ENCODE measurements around the gene ITGA1.

ITGA1 gene

GRCh38 chr5:52893105-52893504 lies 105.4 kb downstream of the ITGA1 start:
- Histone ChIP-seq H3K4me1 (ENCODE audit: low read length) (no peaks in the 10 kb centered on the region), H3K27me3 (replicated peaks; ENCODE audit: insufficient read depth, low read length) (no peaks in the 10 kb centered on the region), H3K27ac (ENCODE audit: low read length) (no peak overlapping the region), H3K9me3 (replicated peaks; ENCODE audit: insufficient read depth, low read length) (no peaks in the 10 kb centered on the region), H3K9ac (ENCODE audit: low read length) (no peak overlapping the region), H3F3A (ENCODE audit: insufficient read depth, low read length) (no peaks in the 10 kb centered on the region), H3K4me2 (ENCODE audit: low read depth, low read length) (no peak overlapping the region), H3K79me2 (ENCODE audit: low read length) (no peaks in the 10 kb centered on the region), H2AFZ (ENCODE audit: low read length) (no peak overlapping the region), H4K20me1 (ENCODE audit: insufficient read depth, low read length) (no peaks in the 10 kb centered on the region), H3K36me3 (replicated peaks; ENCODE audit: insufficient read depth, low read length) (no peaks in the 10 kb centered on the region), H3K4me3 (ENCODE audit: low read length) (no peak overlapping the region), H3K9me2 (replicated peaks; ENCODE audit: insufficient read depth, low read length) (no peaks in the 10 kb centered on the region)
- TF ChIP-seq EZH2 (optimal IDR thresholded peaks at IDR 0.05; ENCODE audit: low read depth, low read length) (no peak), EZH2phosphoT487 (IDR thresholded peaks at IDR 0.05; ENCODE audit: low read length) (no peak), CTCF (IDR thresholded peaks at IDR 0.05; ENCODE audit: low read length) (no peak)
- DNase-seq: no peak

GRCh38 chr5:52893863-52894262 lies 106.1 kb downstream of the ITGA1 start:
- Histone ChIP-seq H3K4me1 (ENCODE audit: low read length) (no peaks in the 10 kb centered on the region), H3K9me2 (replicated peaks; ENCODE audit: insufficient read depth, low read length) (no peaks in the 10 kb centered on the region), H3K36me3 (replicated peaks; ENCODE audit: insufficient read depth, low read length) (no peaks in the 10 kb centered on the region), H4K20me1 (ENCODE audit: insufficient read depth, low read length) (no peaks in the 10 kb centered on the region), H3K27me3 (replicated peaks; ENCODE audit: insufficient read depth, low read length) (no peaks in the 10 kb centered on the region), H2AFZ (ENCODE audit: low read length) (no peak overlapping the region), H3F3A (ENCODE audit: insufficient read depth, low read length) (no peaks in the 10 kb centered on the region), H3K9ac (ENCODE audit: low read length) (no peak overlapping the region), H3K79me2 (ENCODE audit: low read length) (no peaks in the 10 kb centered on the region), H3K4me2 (ENCODE audit: low read depth, low read length) (no peak overlapping the region), H3K9me3 (replicated peaks; ENCODE audit: insufficient read depth, low read length) (no peaks in the 10 kb centered on the region), H3K4me3 (ENCODE audit: low read length) (no peak overlapping the region), H3K27ac (ENCODE audit: low read length) (no peak overlapping the region)
- TF ChIP-seq EZH2 (optimal IDR thresholded peaks at IDR 0.05; ENCODE audit: low read depth, low read length): no peak
- TF ChIP-seq EZH2phosphoT487 (IDR thresholded peaks at IDR 0.05; ENCODE audit: low read length): no peak
- no peak for TF ChIP-seq CTCF (IDR thresholded peaks at IDR 0.05; ENCODE audit: low read length)
- no peak for DNase-seq

DNA sequence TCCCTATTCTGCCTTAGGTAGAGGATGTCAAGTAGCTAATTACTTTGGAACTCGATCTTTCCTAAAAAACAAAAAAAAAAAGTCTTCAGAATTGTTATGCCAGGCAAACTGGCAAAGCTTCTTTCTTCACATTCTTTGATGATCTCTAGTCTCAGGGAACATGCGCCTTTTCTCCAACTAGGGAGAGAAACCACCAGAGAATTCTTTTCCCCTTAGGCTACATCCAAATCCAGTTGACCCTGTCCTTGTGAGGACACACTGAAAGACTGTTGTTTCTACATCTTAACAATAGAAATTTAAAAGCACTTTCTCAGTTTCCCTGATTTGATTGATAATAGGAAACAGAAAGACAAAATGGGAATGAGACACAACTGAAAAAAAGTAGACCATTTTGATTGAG lies 106.7 kb downstream of the ITGA1 start:
- Histone ChIP-seq H3K4me1 (ENCODE audit: low read length) (no peaks in the 10 kb centered on the region), H3K9me3 (replicated peaks; ENCODE audit: insufficient read depth, low read length) (no peaks in the 10 kb centered on the region), H3F3A (ENCODE audit: insufficient read depth, low read length) (no peaks in the 10 kb centered on the region), H3K9me2 (replicated peaks; ENCODE audit: insufficient read depth, low read length) (no peaks in the 10 kb centered on the region), H3K9ac (ENCODE audit: low read length) (no peak overlapping the region), H3K27me3 (replicated peaks; ENCODE audit: insufficient read depth, low read length) (no peaks in the 10 kb centered on the region), H2AFZ (ENCODE audit: low read length) (no peak overlapping the region), H3K79me2 (ENCODE audit: low read length) (no peaks in the 10 kb centered on the region), H3K4me3 (ENCODE audit: low read length) (no peak overlapping the region), H3K27ac (ENCODE audit: low read length) (no peak overlapping the region), H4K20me1 (ENCODE audit: insufficient read depth, low read length) (no peaks in the 10 kb centered on the region), H3K4me2 (ENCODE audit: low read depth, low read length) (no peak overlapping the region), H3K36me3 (replicated peaks; ENCODE audit: insufficient read depth, low read length) (no peaks in the 10 kb centered on the region)
- no peak for DNase-seq
- no peak for TF ChIP-seq EZH2 (optimal IDR thresholded peaks at IDR 0.05; ENCODE audit: low read depth, low read length)
- TF ChIP-seq CTCF (IDR thresholded peaks at IDR 0.05; ENCODE audit: low read length): no peak
- no peak for TF ChIP-seq EZH2phosphoT487 (IDR thresholded peaks at IDR 0.05; ENCODE audit: low read length)
